Globus pallidus (tissue), 1 donor: ENCODE results near the gene TEKT5.
"Not testable (repeated sequence)": the region's sequence is repeated elsewhere in the genome, so short reads cannot be mapped to it uniquely, and the experiment has no call there.

Experiments
- DNase-seq: peaks from one replicate; pipeline ENCODE4 v3.0.0-alpha.2; 2015; ENCODE audit warnings: low spot score

The TEKT5 gene

DNA sequence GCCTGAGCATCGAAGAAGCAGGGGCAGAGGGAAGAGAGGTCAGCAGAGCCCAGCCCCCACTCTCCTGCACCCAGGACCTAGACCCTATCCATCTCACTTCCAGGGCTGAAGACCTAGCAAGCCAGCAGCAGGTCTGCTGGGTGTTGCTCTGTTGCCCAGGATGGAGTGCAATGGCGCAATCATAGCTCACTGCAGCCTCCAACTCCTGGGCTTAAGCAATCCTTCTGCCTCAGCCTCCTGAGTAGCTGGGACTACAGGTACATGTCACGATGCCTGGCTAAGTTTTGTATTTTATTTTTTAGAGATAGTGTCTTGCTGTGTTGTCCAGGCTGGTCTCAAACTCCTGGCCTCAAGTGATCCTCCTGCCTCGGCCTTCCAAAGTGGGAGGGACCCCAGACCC is 61.3 kb downstream of the TEKT5 start:
- DNase-seq: not testable (repeated sequence)

DNA sequence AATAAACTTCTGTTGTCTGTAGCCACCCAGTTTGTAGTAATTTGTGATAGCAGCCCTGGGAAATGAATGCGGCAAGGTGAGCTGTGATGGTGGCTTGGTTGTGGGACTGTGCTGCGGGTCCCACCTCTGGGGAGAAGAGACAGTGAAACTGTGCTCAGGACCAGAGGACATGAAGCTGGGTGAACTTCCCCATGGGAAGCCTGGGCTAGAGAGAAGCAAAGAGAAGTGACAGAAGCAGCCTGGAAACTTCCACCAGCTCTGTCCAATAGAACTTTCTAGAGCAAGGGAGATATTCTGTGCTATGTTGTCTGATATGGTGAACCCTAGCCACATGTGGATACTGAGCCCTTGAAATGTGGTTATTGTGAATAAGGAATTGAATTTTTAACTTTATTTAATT is 62.8 kb downstream of the TEKT5 start:
- no peak for DNase-seq

DNA sequence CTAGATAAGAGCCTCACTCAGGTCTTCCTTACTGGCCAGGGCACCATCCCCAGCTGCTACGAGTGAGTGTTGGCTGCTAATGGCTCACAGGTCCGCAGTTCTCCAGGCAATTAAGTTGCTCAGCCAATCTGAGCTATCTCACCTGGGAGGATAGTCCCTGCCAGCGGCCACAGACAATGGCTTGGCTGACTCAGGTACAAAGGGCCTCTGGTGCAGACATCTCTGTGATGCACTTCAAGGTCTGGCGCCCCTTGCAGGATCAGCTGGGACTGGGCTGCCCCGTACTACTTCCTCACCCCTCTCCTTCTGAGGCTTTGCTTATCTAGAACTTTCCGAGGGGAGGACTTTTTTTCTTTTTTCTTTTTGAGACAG is 65.2 kb downstream of the TEKT5 start:
- no peak for DNase-seq

DNA sequence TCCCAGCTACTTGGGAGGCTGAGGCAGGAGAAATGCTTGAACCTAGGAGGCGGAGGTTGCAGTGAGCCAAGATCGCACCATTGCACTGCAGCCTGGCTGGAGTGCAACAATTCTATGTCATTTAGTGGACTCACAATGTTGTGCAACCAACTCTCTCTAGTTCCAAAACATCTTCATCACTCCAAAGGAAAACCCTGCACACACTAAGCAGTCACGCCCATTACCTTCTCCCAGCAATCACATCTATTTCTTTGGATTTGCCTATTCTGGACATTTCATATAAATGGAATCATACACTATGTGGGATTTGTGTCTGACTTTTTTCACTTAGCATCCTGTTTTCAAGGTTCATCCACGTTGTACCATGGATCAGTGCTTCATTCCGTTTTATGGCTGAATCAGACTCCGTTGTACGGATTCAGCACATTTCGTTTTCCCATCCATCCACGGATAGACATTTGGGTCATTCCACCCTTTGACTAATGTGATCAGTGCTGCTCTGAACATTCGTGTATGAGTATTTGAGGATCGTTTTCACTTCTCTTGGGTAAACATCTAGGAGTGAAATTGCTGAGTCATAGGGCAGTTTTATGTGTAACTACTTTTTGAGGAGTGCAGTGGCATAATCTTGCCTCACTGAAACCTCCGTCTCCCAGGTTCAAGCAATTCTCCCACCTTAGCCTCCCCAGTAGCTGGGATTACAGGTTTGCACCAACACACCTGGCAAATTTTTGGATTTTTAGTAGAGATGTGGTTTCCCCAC is 69.0 kb downstream of the TEKT5 start:
- DNase-seq: no peak

DNA sequence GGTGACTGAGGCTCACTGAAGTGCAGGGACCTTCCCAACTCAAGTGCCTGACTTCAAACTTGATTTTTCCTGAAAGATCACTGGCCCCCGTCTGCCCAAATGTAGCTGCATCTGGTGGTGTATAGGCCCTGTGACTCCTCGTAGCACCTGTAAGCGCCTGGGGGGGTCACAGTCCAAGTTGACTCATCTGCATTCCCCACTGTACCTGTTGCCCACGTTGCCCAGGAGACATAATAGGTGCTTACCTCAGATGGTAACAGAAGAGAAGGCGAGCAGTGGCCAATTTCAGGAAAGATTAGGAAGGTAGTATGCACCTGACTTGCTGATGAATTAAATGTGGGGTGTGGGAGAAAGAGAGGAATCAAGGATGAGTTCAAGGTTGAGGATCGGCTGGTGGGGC is 70.2 kb downstream of the TEKT5 start:
- DNase-seq: no peak

DNA sequence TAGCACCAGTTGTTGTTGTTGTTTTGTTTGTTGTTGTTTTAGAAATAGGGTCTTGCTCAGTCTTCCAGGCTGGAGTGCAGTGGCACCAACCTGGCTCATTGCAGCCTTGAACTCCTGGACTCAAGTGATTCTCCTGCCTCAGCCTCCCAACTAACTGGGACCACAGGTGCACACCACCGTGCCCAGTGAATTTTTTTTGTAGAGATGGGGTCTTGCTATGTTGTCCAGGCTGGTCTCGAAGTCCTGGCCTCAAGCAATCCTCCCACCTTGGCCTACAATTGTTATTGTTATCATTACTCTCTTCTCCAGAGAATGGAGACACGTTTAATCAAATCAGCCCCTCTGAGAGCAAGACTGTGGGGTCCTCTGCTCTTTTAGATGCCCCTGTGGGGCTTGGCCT is 71.7 kb downstream of the TEKT5 start:
- no peak for DNase-seq

DNA sequence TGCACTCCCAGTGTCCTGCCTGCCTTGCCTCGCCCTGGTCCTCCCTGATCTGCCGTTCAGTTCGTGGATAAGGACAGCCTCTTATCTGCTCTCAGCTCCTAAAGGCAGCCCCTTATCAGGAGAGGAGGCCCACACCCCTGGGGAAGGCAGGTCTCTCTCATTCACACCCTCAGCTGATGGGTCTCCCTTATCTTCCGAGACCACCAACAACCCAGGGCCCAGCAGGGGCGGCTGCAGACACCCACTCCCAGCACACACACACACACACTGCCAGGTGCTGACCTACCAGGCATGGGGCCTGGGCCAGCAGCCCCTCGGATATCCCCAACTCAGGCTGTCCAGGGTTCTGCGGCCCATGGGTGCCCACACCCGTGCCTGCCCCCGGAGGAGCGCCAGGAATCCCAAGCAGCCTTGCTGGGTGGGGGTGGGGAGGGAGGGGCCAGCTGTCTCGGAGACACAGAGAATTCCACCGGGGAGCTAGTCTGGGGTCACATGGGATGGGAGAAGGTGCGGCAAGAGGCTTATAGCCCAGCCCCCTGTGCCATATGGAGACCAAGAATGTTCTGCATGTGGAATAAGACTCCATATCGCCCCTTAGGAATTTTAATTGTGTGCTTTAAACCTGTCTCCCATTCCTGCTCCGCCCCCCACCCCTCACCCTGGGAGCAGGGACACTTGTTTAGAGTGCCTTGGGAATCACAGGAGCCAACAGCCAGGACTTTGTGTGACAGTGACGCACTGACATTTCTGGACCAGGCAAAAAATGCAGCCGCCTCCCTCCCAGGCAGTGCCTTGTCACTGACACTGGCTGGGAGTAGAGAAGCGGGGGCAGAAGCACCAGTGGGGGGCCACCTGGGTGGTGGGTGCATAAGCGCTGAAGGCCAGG is 72.5 kb downstream of the TEKT5 start:
- DNase-seq: no peak

DNA sequence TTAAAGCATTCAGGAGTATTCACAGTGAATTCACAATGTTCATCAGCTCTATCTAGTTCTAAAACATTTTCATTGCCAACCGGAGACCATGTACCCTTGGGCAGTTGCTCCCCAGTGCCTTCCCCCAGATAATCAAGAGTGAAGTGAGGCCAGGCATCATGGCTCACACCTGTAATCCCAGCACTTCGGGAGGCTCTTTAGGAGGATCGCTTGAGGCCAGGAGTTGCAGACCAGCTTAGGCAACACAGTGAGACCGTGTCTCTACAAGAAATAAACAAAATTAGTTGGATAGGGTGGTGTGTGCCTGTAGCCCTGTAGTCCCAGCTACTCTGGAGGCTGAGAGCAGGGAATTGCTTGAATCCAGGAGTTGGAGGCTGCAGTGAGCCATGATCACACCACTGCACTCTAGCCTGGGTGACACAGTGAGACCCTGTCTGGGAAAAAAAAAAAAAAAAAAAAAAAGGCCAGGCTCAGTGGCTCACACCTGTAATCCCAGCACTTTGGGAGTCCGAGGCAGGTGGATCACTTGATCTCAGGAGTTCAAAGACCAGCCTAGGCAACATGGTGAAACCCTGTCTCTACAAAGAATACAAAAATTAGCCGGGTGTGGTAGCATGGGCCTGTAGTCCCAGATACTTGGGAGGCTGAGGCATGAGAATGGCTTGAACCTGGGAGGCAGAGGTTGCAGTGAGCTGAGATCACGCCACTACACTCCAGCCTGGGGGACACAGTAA is 73.3 kb downstream of the TEKT5 start:
- DNase-seq: not testable (repeated sequence)

DNA sequence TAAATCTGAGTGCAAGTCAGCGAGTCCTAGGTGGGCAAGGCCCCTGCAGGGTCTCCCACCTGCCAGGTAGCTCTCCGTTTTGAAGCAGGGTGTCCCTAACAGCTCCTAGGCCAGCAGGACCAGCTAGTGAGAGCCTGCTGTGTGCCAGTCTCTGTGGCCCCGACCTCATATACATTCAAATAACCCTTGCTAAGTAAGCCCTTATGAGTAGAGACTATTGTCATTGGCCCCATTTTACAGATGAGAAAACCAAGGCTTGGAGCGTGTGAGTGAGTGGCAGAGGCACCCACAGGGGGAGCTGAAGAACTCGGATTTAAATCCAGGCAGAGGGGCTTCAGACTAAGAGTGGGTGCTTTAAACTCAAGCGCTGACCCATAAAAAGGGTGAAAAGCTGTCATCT is 74.6 kb downstream of the TEKT5 start:
- DNase-seq: no peak

DNA sequence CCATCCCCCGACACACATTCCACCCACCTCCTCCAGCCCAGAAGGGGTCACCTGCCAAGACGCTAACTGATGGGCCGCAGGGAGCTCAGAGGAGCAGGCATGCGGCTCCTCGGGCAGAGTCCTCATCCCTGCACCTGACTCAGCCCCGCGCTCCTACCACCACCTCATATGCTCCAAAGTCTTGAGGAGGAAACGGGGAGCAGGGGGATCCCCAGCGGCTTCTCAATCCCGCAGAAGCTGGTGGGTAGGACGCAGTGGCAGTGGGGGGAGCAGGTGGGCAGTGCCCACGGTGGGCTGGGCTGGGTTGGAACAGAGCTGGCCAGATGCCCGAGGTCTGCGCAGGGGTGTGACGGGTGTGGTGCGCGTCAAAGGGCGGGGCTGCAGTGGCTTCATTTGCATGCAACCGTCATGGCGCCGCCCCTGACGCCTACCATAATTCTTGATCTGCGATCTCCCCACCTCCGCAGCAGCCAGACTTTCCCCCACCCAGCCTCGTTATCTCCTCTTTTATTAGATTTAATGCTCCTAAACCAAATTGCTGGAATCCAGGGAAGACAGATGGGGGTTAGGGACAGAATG is 75.4 kb downstream of the TEKT5 start:
- DNase-seq: no peak

DNA sequence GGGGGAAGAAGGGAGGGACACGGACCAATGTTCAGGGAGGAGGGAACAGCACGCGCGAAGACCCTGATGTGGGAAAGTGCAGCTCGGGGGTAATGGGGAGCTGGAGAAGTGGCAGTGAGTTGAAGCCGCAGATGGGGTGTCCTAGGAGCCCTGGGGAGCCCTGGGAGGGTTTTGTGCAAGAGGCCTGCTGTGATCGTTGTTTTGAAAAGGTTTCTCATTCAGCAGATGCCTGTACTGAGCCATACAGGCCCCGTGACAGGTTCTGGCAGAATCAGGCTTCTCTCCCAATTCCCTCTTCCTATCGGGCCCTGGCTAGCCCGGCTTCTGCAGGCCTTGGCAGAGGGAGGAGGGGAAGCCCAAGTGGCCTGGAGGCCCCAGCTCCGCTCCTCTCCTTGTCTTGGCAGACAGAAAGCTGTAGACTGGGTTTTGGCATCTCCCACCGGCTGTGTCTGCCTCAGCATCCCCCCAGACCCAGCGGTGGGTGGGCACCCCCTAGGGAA is 76.0 kb downstream of the TEKT5 start:
- no peak for DNase-seq

DNA sequence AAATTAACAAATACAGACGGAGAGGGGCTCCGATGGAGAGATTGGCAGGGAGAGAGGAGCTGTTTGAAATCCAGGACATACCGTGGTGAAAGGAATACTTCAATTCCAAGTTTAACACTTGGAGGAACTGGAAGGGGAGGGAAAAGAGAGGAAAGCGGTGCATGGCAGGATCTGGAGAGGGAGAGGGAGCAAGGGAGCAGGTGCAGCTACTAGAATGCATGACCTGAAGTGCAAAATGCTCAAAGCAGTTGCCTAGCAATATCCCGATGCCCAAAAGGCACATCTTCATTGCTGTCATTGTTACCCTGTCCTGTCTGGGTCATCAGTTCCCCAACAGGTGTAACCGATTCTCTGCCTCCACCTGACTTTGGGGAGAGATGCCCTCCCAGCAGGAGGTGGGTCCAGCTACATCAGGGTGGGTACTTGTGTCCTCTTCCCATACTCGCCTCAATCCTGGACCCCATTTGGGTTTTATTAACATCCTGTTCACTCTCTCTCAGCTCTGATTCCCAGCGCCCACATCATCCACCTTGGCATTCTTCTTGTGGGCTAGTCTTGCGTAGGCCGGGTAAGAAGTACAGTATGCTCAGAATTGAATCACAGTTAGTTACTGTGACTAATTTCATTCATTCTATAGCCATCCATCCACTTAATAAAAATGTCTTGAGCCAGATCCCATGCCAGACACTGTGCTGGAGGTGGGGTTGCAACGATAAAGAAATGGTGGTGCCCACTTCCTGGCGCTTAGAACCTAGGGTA is 76.9 kb downstream of the TEKT5 start:
- DNase-seq: no peak

DNA sequence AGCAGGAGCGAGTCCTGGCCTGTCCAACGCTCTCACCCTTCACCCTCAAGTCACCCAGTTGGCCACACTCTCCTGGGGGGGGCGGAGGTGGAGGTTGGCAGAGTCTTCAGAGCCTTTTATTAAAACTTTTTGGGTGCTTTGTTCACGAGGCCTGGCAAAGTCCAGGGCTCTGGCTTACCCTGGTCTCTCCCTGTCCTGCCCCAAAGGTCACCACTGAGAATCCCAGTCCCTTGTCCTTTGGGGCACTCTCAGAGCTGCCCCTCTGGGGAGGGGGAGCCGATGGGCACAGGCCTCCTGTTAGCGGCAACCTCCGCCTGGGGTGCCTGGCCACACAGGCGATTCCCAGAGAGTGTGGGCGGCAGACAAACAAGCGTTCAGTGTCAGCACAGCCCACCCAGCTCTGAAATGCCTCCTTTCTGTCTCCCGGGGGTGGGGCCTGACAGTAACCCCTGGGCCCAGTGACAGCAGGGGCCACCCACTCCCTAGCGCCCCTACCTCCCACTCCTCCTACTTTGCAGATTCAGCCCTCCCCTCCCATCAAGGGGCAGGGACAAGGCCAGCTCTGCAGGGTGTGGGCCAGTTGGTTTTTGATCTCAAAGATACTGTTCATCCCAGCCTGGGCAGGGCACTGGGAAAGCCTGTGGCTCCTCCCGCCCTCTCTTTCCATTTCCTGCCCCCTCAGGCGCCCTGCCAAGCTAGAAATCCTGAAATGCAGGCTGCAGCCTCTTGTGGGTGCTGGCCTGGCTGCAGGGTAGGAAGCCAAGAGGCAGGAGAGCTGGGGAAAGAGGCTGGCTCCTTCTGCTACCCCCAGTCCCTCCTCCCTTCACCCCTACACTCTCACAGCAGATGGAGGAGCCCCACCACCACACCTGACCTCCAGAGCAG is 77.7 kb downstream of the TEKT5 start:
- peak; percentile 15 for DNase-seq

DNA sequence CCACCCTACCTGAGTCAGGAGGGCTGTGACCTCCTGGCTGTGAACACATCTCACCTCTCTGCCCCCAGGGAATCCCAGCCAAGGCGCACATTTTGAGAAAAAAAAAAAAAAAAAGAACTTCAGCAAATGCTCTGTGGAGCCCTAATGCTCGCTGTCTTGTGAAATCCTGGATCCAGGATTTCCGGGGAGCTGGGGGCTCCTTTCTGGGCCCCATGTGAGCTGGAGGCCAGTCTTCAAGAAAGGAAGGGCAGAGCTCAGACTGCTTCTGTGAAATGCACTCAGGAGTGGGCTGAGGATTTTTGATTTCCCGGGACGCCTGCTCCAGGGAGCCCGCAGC is 78.3 kb downstream of the TEKT5 start:
- DNase-seq: no peak

DNA sequence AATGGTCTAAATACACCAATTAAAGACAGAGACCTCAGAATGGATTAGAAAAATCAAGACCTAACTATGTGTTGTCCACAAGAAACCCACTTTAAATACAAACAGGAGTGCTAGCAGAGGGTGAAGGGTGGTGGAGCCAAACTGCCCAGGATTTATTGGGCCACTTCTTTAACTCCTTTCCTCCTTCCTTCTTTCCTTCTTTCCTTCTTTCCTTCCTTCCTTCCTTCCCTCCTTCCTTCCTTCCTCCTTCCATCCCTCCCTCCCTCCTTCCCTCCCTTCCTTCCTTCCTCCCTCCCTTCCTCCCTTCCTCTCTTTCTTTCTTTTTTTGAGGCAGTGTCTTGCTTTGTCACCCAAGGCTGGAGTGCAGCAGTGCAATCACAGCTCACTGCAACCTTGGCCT is 80.0 kb downstream of the TEKT5 start:
- no peak for DNase-seq

DNA sequence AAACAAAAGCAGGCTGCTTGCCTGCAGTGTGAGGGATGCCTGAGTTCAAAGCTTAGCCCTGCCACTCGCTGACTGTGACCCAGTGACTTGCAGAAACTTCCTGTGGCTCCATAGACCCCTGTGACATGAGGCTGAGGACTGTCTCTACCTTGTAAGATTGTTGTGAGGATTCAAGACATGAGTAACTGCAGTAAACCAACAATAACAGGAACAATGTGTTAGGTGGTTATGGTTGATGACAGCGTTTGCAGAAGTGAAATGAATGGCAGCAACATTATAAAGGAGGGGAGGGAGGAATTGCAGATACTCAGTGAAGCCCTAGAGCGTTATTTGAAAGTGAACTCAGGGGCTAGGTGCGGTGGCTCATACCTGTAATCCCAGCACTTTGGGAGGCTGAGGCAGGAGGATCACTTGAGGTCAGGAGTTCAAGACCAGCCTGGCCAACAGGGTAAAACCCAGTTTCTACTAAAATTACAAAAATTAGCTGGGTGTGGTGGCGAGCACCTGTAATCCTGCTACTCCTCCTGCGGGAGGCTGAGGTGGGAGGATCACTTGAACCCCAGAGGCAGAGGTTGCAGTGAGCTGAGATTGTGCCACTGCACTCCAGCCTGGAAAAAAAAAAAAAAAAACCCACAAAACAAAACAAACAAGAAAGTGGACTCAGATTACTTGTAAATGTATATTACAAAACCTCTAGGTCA is 80.8 kb downstream of the TEKT5 start:
- DNase-seq: no peak

DNA sequence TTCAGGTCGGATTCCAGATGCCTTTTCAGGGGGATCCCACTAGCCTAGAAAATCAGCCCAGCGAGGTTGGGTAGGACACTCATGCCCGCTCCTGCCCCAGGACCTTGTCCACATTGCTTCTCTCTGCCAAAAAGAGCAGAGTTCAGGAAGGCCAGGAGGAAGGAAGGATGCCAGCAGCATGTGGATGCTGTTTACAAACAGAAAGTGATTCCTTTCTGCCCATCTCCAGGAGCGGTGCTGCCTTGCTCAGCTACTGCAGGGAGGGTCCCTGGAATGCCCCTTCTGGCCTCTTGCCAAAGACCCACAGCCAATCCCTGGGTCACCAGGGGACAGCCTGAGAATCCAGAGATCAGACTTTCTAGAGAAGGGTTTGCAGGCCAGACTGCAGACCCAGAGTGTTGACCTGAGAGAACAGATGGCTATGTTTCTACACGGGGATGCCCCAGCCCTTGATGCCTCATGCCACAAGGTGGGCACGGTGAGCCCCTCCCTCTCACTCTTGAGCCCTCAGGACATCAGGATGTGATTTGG is 82.0 kb downstream of the TEKT5 start:
- peak; percentile 2 for DNase-seq

DNA sequence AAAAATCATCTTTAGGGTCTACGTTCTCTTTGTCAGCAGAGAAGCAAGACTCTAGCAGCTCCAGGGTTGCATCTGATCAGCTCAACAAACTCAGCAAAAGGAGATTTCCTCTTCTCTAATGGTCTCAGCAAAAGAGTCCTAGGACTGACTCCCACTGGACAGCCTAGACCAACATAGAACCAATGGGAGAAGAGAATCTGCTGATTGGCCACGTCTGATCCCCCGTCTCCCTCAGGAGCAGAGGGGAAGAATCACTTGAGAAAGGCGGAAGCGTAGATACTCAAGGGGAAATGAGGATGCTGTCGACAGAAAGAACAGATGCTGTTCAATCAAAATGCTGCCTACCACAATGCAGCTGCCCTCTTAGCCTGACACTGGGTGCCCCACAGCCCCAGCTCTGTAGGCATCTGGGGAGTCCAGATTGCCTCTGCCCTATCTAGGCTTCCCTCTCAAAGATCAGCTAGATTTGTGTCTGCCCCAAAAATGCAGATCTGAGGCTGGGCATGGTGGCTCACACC is 82.8 kb downstream of the TEKT5 start:
- DNase-seq: no peak

DNA sequence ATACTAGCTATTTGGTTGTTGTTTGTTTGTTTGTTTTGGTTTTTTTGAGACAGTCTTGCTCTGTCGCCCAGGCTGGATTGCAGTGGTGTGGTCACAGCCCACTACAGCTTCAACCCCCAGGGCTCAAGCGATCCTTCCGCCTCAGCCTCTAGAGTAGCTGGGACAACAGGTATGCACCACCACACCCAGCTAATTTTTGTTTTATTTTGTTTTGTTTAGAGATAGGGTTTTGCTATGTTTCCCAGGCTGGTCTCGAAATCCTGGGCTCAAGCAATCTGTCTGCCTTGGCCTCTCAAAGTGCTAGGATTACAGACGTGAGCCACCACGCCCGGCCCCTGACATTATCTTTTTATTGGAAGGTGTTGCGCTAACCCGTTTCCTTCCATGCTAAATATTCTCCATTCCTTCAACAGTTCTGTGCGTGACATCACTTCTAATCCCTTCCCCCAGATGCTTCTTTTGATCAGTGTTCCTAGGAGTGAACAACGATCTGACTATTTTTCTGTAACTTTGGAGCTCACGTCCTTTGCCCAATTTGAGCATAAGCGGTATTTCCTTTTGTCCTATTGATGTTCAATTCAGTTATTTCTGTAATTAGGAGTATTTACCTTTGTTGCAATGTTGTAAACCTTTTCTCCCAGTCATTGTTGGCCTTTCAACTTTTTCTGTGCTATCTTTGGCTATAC is 84.1 kb downstream of the TEKT5 start:
- DNase-seq: no peak
